GM19035 (cell line): ENCODE measurements around the gene CEP85.
"Not testable (repeated sequence)": the region's sequence is repeated elsewhere in the genome, so short reads cannot be mapped to it uniquely, and the experiment has no call there.

ENCODE experiments used
- ATAC-seq: cut with Tn5 transposase; IDR thresholded peaks from one replicate; pipeline ENCODE4 v1.9.1; 2021; ENCODE audit not compliant: unreplicated experiment

The CEP85 gene

DNA sequence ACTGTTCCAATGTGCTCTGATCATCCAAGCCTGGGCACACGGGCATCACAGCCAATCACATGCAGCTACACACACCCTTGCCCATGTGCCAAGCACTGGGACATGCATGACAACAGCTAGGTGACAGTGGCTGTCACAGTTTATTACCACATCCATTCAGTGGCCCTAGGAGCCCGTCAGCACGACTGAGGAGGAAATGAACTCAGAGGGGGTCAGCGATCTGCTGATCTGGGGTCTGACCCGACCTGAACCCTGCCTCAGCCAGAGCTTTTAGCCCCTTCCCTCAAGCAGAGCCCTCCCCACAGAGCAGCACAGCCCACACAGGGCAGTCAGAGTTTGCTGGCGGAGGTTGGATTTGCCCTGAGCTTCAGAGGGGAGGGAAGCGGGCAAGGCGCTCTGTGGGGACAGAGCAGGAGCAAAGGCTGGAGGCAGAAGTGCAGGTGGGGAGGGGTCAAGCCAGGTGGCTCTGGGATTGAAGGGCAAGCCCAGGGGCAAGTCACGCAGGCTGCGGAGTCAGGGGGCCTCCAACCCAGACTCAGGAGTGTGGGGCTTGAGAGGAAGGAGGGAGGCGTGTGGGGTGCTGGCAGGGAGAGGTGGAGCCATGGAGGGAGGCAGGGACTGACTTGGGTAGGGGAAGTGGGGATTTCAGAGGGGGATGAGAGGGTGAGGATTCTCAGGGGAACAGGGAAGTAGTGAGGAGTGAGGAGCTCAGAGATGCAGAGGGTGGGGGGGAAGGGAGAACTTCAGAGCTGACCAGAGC is 56.3 kb downstream of the CEP85 start:
- no peak for ATAC-seq

GRCh38 chr1:26290882-26291261 is 56.9 kb downstream of the CEP85 start:
- ATAC-seq: no peak

GRCh38 chr1:26291433-26291832 is 57.4 kb downstream of the CEP85 start:
- no peak for ATAC-seq

DNA sequence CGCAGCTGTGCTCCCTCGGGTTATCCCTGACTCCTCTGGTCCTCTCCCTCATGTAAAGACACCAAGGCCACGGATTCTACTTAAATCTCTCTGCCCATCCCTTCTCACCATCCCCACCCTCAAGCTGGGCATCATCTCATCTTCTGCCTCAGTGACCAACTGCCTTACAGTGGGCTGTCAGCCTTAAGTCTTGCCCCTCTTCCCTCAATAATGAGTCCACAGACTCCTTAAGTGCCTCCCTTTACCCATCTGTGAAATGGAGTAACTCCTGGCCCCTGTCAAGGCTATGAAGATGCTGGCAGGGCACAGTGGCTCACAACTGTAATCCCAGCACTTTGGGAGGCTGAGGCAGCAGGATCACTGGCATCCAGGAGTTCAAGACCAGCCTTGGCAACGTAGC is 57.9 kb downstream of the CEP85 start:
- ATAC-seq: no peak

DNA sequence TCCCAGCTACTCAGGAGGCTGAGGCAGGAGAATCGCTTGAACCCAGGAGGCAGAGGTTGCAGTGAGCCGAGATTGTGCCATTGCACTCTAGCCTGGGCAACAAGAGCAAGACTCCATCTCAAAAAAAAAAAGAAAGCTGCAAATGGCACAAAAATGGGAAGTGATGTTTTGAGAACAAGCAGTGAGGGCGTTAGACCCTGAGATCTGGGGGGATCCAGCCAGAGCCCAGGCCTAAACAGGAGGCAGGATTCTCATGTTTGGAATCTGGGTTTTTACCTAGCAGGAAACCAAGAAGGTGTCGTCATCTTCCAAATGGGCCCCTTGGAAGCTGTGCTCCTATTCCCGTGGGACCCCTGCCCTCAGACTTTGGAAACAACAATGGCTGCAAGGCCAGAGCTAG is 58.7 kb downstream of the CEP85 start:
- ATAC-seq: not testable (repeated sequence)

- ATAC-seq: no peak
Measured at GRCh38 chr1:26293911-26294463, 60.0 kb downstream of the CEP85 start.

- no peak for ATAC-seq
Measured at GRCh38 chr1:26295194-26296138, 61.5 kb downstream of the CEP85 start.

DNA sequence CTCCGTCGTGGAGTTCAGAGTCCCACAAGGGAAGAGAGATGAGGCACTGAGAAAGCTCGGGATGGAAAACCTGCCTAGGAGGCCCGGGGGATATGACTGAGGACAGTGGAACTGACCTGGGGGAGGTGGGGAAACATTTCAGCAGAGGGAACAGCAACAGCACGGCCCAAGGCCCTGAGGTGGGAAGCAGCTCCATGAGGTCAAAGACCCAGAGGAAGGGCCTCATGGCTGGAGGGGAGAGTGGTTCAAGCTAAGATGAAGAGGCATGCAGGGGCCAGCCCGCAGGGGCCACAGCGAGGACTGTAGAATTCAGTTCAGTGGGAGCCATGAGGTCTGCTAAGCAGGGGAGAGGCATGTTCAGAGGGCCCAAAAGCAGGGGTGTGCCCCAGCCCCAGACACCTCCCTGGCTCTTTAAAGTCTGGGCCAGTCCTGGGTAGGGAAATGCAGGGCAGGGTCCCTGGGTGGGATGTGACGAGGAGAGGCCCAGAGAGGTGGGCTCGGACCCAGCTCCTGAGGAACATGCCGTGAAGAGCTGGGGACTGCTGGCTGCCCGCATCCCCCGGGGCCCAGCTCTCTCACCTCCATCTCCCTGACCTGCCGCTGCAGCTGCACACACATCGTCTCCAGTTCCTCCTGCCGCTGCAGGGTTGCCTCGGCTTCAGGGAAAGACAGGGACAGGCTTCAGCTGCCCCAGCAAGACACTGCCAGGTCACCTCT is 62.5 kb downstream of the CEP85 start:
- no peak for ATAC-seq

DNA sequence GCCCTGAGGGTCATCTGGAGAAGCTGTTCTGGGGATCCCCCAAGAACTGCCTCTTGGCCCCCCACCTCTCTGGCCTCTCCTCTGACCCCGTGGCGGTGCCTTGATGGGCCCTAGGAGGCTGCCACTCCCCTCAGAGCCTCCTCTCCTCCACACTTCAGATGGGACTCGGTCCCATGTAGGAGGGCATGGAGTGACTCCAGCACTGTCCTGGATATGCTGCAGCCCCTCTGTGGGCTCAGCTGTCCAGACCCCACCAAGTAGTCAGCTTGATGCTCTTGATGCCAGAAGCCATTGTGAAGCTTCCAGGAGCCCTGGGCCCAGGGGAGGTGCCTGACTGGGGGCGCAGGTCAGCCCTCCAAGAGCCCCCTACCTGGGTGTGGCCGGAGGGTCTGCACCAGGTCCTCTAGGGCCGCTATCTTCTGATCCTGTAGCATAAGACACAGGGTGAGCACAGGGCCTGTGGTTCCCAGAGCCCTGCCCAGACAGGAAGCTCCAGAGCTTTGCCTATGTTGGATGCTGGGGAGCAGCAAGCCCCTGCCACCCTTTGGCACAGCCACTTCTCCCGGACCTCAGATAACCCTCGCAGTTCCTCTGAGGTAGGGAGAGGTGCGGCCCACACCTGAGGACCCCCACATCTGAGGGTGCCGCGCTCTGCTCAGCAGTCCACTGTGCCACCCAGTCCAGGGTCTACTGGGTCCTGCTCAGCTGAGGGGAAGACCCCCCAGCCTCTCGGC is 63.2 kb downstream of the CEP85 start:
- ATAC-seq: no peak

DNA sequence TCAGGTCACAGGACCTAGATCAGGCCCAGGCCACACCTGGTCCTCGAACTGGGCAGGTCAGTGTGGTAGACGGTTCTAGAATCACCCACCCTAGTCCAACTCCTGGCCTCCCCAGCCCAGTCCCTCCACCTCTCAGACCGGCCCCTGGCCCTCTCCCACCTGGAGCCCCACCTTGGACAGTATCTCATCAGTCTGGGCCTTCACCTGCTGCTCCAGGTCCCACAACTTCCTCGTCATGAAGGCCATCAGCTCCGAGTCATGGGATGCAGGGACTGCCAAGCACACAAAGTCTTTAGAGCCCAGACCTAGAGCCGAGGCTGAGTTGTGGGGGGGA is 63.8 kb downstream of the CEP85 start:
- no peak for ATAC-seq

DNA sequence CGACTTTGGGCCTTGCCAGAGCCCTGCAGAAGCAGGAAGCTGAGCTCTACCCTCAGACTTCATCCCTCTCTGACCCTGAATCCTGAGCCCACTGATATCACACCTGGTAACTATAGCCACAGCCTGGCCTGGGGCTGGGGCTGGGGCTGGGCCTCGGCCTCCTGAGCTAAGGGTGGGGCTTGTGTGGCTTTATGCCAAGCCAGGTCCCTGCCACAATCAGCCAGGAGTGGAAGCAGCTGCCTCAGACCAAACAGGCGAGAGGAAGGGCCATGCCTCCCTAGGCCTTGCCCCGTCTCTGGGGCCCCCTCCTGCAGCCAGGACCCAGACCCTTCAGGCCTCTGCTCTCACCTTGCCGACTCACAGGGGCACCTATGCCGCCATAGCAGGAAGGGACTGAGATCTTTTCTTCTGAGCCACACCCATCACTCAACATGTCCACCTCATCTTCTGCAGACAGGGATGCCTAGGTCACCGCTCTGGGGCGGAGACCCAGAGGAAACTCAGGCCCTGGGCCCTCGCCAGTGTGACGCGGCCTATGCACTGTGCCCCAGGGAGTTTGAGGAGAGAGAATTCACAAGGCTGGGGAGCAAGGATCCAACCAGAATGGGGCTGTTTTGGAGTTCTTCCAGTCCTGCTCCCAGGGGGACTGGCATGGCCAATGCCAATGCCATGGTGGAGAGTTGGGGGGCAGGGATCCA is 66.7 kb downstream of the CEP85 start:
- no peak for ATAC-seq

DNA sequence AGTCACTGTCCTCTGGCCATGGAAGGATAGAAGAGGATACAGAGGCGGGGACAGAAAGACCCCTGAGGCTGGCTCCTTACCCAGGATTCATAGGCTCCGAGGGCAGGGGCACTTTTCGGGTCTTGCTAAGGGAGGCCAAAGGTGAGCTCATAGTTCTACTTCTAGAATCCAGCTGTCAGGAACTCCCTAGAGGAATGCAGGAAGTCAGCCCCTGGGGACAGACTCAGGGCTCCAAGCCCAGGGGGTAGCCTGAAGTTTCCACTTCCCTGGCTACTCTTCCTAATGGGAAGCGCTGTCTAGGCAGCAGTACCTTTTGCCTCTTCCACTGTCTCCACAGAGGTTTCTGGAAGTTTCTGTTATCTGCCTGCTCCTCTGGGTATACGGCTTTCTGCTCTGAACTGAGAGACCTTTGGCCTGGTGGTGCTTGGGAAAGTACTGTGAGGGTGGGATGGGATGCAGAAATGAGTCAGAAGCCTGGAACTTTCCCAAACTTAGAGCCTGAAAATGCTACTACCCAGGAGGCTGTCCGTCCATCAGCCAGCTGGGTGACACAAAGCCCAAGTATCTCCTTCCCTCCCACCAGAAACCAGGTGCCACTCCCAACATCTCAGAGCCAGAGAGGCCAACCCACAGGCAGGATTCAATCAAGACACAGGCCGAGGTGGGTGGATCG is 68.9 kb downstream of the CEP85 start:
- ATAC-seq: no peak

GRCh38 chr1:26305667-26306289 is 71.8 kb downstream of the CEP85 start:
- ATAC-seq: no peak

DNA sequence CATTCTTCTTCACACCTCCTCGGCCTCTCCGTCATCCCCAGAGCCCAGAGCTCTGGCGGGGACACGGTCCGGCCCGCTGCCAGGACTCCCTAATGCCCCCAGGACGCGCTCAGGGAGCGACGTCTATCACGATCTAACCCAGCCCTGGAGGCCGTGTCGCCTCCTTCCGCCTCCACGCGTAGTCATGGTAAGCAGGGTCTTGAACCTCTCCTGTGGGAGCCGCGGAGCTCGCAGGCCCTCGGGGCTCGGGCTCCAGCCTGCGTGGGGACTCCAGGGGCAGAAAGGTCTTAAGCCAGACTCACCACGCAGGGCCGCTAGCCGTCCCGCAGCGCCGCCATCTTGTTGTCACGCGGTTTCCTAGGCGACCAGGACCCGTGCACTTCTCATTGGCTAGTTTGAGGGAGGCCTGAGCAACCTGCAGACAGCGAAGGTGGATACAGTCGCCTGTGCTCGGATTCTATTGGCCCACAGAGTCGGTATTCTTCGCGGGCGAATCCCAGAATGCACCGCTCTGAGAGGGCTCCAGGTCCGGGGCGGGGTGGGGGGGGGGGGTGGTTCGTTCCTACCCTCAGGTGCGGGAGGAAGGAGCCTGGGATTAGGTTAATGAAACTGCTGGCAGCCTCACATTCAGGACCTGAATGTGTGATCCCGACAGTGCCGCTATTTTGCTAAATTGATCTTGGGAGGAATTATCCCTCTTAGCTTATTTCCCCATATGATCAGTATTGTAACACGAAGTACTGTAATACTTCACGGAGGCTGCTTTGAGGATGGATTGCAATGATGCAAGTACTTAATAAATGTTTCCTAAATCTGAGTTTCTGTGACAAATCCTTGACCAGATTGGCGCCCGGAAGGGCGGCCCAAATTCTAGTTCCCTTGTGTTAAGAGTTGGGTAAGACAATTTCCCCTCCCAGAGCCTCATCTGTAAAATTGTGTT is 72.6 kb downstream of the CEP85 start, which contains the start of gene UBXN11:
Gene UBXN11, minus strand, starts transcription at position 347 of the 940 bp plus-strand sequence. CDS start 3,753 bp downstream, outside the sequence.
- peak; percentile 99 for ATAC-seq

DNA sequence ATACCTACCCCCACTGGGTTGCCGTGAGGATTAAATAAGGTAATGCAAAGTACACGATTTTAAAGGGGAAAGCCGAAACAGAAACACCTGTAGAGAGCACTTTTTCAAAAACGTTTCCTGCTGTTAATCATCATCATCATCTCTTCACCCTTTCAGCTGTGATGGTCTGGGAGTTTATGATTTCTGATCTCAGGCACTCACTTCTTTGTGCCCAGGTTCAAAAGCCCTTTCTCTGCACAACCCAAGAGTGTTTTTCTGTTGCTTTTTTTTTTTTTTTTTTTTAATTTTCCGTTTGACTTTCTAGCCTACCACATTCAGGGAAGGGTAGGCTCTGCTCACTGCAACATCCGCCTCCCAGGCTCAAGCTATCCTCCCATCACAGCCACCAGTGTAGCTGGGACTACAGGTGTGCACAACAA is 73.4 kb downstream of the CEP85 start:
- ATAC-seq: no peak

DNA sequence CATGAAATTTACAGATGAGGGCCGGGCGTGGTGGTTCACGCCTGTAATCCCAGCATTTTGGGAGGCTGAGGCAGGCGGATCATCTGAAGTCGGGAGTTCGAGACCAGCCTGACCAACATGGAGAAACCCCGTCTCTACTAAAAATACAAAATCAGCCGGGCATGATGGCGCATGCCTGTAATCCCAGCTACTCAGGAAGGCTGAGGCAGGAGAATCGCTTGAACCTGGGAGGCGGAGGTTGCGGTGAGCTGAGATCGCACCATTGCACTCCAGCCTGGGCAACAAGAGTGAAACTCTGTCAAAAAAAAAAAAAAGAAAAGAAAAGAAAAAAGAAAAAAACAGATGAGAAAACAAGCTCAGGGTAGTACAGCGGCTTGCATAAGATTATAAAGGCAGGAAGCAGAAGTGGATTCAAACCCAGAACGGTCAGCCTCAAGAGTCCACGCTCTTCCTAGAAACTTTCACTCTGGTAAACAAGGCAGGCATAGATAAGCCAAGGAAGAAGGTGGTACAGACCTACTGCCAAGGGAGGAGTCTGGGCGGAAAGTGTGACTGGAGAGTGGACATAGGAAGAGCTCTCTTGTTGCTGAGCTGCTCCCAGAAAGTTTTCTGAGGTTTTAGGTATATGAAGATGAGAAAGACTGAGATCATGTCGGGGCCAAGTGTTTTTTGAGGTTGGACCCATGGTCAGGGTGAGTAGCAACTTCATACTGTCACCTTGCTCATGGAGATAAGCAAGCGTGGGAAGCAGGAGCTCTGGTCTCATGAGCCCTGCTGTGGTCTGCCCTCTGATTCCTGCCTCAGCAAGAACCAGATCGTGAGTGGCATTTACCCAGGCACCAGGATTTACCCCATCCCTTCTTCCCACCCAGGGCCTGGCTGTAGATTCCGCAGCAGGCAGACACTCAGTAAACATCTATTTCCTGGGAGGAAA is 74.2 kb downstream of the CEP85 start:
- ATAC-seq: not testable (repeated sequence)

- no peak for ATAC-seq
Measured at GRCh38 chr1:26314501-26314900, 80.5 kb downstream of the CEP85 start.
